Psoas muscle (tissue), 8 donors: ENCODE results near the gene ADGRG6. TPM values are rescaled to one million over a fixed set of nuclear protein-coding genes. Genes with fewer than 3 reads are reported as not detected.

Experiments used
- ATAC-seq, 4 donors: fragments of 200-7000 bp; cut with Tn5 transposase; one replicate each; pipeline ENCODE4 v1.9.1; 2020; ENCODE audit warnings: moderate library complexity in 3 of 4, mild to moderate bottlenecking in 2 of 4
- DNase-seq, 2 donors: peaks; one replicate each; pipeline ENCODE4 v3.0.0-alpha.2; 2020
- H3K27ac ChIP-seq: fragments of 200-600 bp; one replicate; pipeline ENCODE4 v1.8.0; 2022
- H3K27me3 ChIP-seq, 3 donors: fragments of 200-600 bp in 1 of 3; one replicate each; pipeline versions ENCODE4 v1.6.1 to v1.8.0; 2013 to 2022; ENCODE audit warnings: low read length in 2 of 3, mild to moderate bottlenecking in 2 of 3, moderate library complexity in 1 of 3; ENCODE audit not compliant: insufficient read depth in 3 of 3
- H3K36me3 ChIP-seq, 2 donors: fragments of 200-600 bp in 1 of 2; one replicate each; pipeline versions ENCODE4 v1.6.1 to v1.8.0; 2013 to 2022; ENCODE audit warnings: low read depth in 1 of 2, mild to moderate bottlenecking in 1 of 2, moderate library complexity in 1 of 2; ENCODE audit not compliant: insufficient read depth in 1 of 2
- H3K4me1 ChIP-seq: fragments of 200-600 bp; one replicate; pipeline ENCODE4 v1.8.0; 2022
- H3K4me3 ChIP-seq: fragments of 200-600 bp; one replicate; pipeline ENCODE4 v1.8.0; 2022; ENCODE audit warnings: mild to moderate bottlenecking
- H3K9me3 ChIP-seq: fragments of 200-600 bp; one replicate; pipeline ENCODE4 v1.8.0; 2022
- WGBS, 3 donors: extraction: QIAGEN DNeasy Blood & Tissue Kit; methylation state at CpG; one replicate each; pipeline versions ENCODE4 v1.1.6 to v1.1.7; 2013; 5-methylcytosine and 5-hydroxymethylcytosine counted together
- intact Hi-C, 2 donors: fragments of 100-400 bp; cut with DNase I; formaldehyde crosslinking; loops; one replicate each; pipeline versions ENCODE4 v1.11.0 to v1.14.2; 2022
- polyA plus RNA-seq, 3 donors: library from polyadenylated mRNA; stranded (reverse); fragments of 200-250 nt; gene quantifications; one replicate each; pipeline ENCODE4 v1.2.3, GENCODE V29; 2013
- total RNA-seq, 4 donors: library from RNA; stranded (reverse); fragmentation: NEBNext Ultra II Directional in 2 of 4; extraction: Animal tissue kit (Norgen Biotek cat#: 25700) in 2 of 4; gene quantifications; one replicate each; pipeline versions ENCODE4 v1.2.1 to v1.2.4, GENCODE V29; 2021 to 2023
- TF ChIP-seq, protein P1 (sequence below): fragments of 200-600 bp; IDR thresholded peaks from one replicate; pipeline ENCODE4 v1.8.0; 2022; ENCODE audit warnings: antibody characterized with exemption
- donor health status: healthy with polysubstance abuse.
- donor health status: DM: no; HTN: no; CAD: no; lungs with moderate emphysema.
- donor health status: Bipolar disorder and iron deficiency.
- donor health status: healthy.
- donor health status: DM: yes; HTN: yes; CAD: no.
- donor health status: DM: no; HTN: no; CAD: no.
- donor health status: DM: no; HTN: no; CAD: no.
- donor health status: DM: yes; HTN: yes; CAD: no.

ADGRG6 gene
- total and polyA plus RNA-seq, 7 donors = 0.32 to 2.3 (median 0.59) TPM

DNA sequence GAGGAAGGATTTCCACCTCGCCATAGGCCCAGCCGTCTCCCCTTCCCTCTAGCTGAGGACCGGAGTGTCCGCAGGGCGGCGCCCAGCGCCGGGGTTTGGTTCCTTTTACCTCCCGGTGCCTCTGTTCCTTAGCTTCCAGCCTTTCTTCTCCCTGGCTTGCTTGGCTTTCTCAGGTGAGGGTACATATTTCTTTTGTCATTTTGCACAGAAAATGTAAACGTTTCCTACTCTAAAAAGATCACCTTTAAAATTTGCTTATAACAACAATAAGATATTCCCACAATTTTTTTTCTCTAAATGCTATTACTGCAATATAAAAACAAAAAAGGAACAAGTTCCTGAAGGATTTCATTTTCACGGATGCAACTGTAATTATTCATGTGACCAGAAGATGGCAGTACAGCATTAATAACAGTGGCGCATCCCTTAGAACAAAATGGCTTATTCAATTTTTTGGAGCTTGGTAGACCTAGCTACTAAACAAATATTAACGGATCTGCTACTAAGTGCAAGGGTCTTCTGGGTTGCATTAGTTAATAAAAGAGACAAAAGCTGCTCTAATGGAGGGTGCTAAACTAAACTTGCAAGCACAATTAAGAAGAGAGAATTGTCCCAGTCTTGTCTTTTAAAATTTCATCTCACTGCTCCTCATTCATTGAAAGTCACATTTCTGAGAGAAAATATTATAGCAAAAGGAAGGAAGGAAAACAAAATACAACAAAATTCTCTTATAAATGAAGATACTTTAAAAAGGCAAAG is 172.9 kb downstream of the ADGRG6 start:
- Histone ChIP-seq H3K9me3 (no peaks in the 10 kb centered on the region), H3K27me3 (no peaks in the 10 kb centered on the region), H3K4me3 (no peak overlapping the region), H3K36me3 (no peaks in the 10 kb centered on the region), H3K27ac (no peak overlapping the region), H3K4me1 (no peaks in the 10 kb centered on the region)
- 2 to 5% (median 4%) methylated on average over 13 of the region's 13 CpGs for WGBS, 3 donors
- TF ChIP-seq, protein P1, sequence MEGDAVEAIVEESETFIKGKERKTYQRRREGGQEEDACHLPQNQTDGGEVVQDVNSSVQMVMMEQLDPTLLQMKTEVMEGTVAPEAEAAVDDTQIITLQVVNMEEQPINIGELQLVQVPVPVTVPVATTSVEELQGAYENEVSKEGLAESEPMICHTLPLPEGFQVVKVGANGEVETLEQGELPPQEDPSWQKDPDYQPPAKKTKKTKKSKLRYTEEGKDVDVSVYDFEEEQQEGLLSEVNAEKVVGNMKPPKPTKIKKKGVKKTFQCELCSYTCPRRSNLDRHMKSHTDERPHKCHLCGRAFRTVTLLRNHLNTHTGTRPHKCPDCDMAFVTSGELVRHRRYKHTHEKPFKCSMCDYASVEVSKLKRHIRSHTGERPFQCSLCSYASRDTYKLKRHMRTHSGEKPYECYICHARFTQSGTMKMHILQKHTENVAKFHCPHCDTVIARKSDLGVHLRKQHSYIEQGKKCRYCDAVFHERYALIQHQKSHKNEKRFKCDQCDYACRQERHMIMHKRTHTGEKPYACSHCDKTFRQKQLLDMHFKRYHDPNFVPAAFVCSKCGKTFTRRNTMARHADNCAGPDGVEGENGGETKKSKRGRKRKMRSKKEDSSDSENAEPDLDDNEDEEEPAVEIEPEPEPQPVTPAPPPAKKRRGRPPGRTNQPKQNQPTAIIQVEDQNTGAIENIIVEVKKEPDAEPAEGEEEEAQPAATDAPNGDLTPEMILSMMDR = peak; percentile 89
- DNase-seq (no peak), ATAC-seq (peak in 1 of 4 donors; percentile 64)
- intact Hi-C loops = loop anchor here (5.0 to 10.0 kb wide), 2 partner anchors 550 to 953 kb away; no protein-coding TSS in a partner anchor

- Histone ChIP-seq H3K4me1 (no peaks in the 10 kb centered on the region), H3K4me3 (no peak overlapping the region), H3K36me3 (no peaks in the 10 kb centered on the region), H3K27ac (no peak overlapping the region), H3K9me3 (no peaks in the 10 kb centered on the region), H3K27me3 (no peaks in the 10 kb centered on the region)
- ATAC-seq (no peak), DNase-seq (no peak)
- intact Hi-C loops = loop anchor here (5.0 to 10.0 kb wide), 2 partner anchors 548 to 951 kb away; no protein-coding TSS in a partner anchor
- WGBS, 3 donors = 54 to 65% (median 58%) methylated on average over 2 of the region's 2 CpGs
- TF ChIP-seq, protein P1 = no peak
Measured at GRCh38 chr6:142476452-142476851, 174.6 kb downstream of the ADGRG6 start.

GRCh38 chr6:142478117-142478516 is 176.3 kb downstream of the ADGRG6 start:
- Histone ChIP-seq H3K4me1 (no peaks in the 10 kb centered on the region), H3K27ac (no peak overlapping the region), H3K4me3 (no peak overlapping the region), H3K27me3 (no peaks in the 10 kb centered on the region), H3K9me3 (no peaks in the 10 kb centered on the region), H3K36me3 (no peaks in the 10 kb centered on the region)
- DNase-seq (no peak), ATAC-seq (no peak)
- TF ChIP-seq, protein P1 = no peak
- intact Hi-C loops = loop anchor here (5.0 to 10.0 kb wide), 2 partner anchors 547 to 949 kb away; no protein-coding TSS in a partner anchor
- 84 to 86% (median 84%) methylated on average over 2 of the region's 2 CpGs for WGBS, 3 donors

- H3K4me3 ChIP-seq = no peak overlapping the region
- no peaks in the 10 kb centered on the region for H3K4me1 ChIP-seq
- H3K36me3 ChIP-seq = no peaks in the 10 kb centered on the region
- DNase-seq (no peak), ATAC-seq (no peak)
- H3K9me3 ChIP-seq = no peaks in the 10 kb centered on the region
- WGBS, 3 donors = 73 to 76% (median 75%) methylated on average over 4 of the region's 4 CpGs
- TF ChIP-seq, protein P1 = no peak
- no peaks in the 10 kb centered on the region for H3K27me3 ChIP-seq
- H3K27ac ChIP-seq = no peak overlapping the region
- intact Hi-C loops = no loop called here
Measured at GRCh38 chr6:142481466-142481865, 179.7 kb downstream of the ADGRG6 start.
